Testis (tissue), 3 donors: ENCODE results near the gene BRK1. TPM values are rescaled to one million over a fixed set of nuclear protein-coding genes. Genes with fewer than 3 reads are reported as not detected.

ENCODE experiments used
- DNase-seq: peaks from one replicate; pipeline ENCODE4 v3.0.0-alpha.2; 2019
- H3K27ac ChIP-seq, 2 donors: fragments of 200-600 bp; sonication (generic); one replicate each; pipeline ENCODE4 v1.5.1; 2019
- H3K27me3 ChIP-seq: fragments of 200-600 bp; sonication (generic); one replicate; pipeline ENCODE4 v1.5.1; 2019
- H3K36me3 ChIP-seq: fragments of 200-600 bp; sonication (generic); one replicate; pipeline ENCODE4 v1.5.1; 2017; ENCODE audit warnings: low read depth; ENCODE audit errors: missing control alignments
- H3K4me1 ChIP-seq: fragments of 200-600 bp; sonication (generic); one replicate; pipeline ENCODE4 v1.5.1; 2019
- H3K4me3 ChIP-seq, 2 donors: fragments of 200-600 bp; sonication (generic); one replicate each; pipeline ENCODE4 v1.5.1; 2017 to 2019
- H3K9me3 ChIP-seq: fragments of 200-600 bp; sonication (generic); one replicate; pipeline ENCODE4 v1.5.1; 2017
- CTCF ChIP-seq, 3 experiments: fragments of 450-650 bp in 2 of 3; fragments of 200-600 bp in 1 of 3; sonication (generic) in 1 of 3; IDR thresholded peaks; one replicate each; pipeline ENCODE4 v1.5.1; 2016 to 2019; ENCODE audit warnings: antibody characterized with exemption in 3 of 3, mild to moderate bottlenecking in 2 of 3, moderate library complexity in 1 of 3
- POLR2A ChIP-seq: fragments of 450-650 bp; IDR thresholded peaks from one replicate; pipeline ENCODE4 v1.6.1; 2017; ENCODE audit warnings: antibody characterized with exemption, mild to moderate bottlenecking, moderate library complexity
- whole genome bisulfite sequencing, 2 donors: methylation state at CpG; one replicate each; pipeline ENCODE4 v1.1.5; 2018; 5-methylcytosine and 5-hydroxymethylcytosine counted together
- intact Hi-C: fragments of 100-400 bp; cut with DNase I; formaldehyde crosslinking; loops from one replicate; pipeline ENCODE4 v1.15.1; 2023; ENCODE audit warnings: low total_unique reads
- polyA plus RNA-seq: library from polyadenylated mRNA; stranded (reverse); fragments of 350-450 nt; fragmentation: Illumina TruSeq; extraction: RNeasy Lipid Tissue Mini Kit (QIAGEN cat#74804); gene quantifications from one replicate; pipeline ENCODE4 v1.2.3, GENCODE V29; 2014; ENCODE audit warnings: low read depth, low replicate concordance; ENCODE audit not compliant: insufficient read depth
- total RNA-seq, 2 donors: library from RNA; depleted of rRNA; stranded (reverse); fragments of >200 nt; gene quantifications; one replicate each; pipeline ENCODE4 v1.2.3, GENCODE V29; 2016

Gene BRK1
- total and polyA plus RNA-seq, 3 donors from 2014 or later = 145 to 250 (median 157) TPM

GRCh38 chr3:10164546-10165393 lies 49.3 kb downstream of the BRK1 start, which contains the start of gene IRAK2:
Gene IRAK2, plus strand, starts transcription at chr3:10164919. Its CDS starts 36 bp downstream, at chr3:10164955.
- peak; percentile 84 for DNase-seq
- no peaks in the 10 kb centered on the region for H3K4me1 ChIP-seq
- TF ChIP-seq CTCF (IDR thresholded peaks at IDR 0.05) (peak; percentile 55 to 93 (median 61)), POLR2A (no peak)
- H3K27ac ChIP-seq = peak within 1 kb of the TSS in 1 of 2 donors; percentile 77
- intact Hi-C loops = no loop called here
- no peaks in the 10 kb centered on the region for H3K9me3 ChIP-seq
- WGBS, 2 donors = 4 to 10% methylated on average over 16 to 58 of the region's 76 CpGs
- no peaks in the 10 kb centered on the region for H3K36me3 ChIP-seq
- H3K4me3 ChIP-seq = peak within 1 kb of the TSS; percentile 79 to 80
- no peaks in the 10 kb centered on the region for H3K27me3 ChIP-seq

DNA sequence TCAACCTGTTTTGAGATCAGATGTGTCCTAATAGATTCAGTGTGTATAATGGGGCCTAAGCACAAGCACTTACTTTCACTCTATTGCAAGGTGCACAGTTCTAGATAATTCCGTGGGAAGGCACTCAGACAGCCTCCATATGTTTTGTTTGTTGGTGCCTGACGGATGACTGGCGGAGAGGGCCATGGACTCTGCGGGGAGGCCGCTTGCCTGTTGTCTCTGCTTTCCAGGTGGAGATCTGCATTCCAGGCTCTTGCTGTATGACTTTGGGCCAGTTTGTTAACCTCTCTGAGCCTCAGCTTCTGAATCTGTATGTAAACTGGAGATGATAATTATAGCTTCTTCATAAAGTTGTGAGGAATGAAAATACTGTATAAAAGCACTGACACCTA lies 50.7 kb downstream of the BRK1 start:
- intact Hi-C loops = no loop called here
- H3K36me3 ChIP-seq = no peaks in the 10 kb centered on the region
- H3K9me3 ChIP-seq = no peaks in the 10 kb centered on the region
- H3K27ac ChIP-seq = no peak overlapping the region
- no peak for TF ChIP-seq CTCF (IDR thresholded peaks at IDR 0.05)
- no peak for TF ChIP-seq POLR2A
- DNase-seq = no peak
- H3K27me3 ChIP-seq = no peaks in the 10 kb centered on the region
- H3K4me1 ChIP-seq = no peaks in the 10 kb centered on the region
- WGBS, 2 donors = 70 to 79% methylated on average over 5 of the region's 5 CpGs
- no peak overlapping the region for H3K4me3 ChIP-seq

- no peaks in the 10 kb centered on the region for H3K36me3 ChIP-seq
- H3K4me1 ChIP-seq = peaks cover 8% of the 10 kb centered on the region
- 76 to 85% methylated on average over 8 of the region's 8 CpGs for WGBS, 2 donors
- no peak overlapping the region for H3K27ac ChIP-seq
- H3K27me3 ChIP-seq = no peaks in the 10 kb centered on the region
- TF ChIP-seq POLR2A (no peak), CTCF (IDR thresholded peaks at IDR 0.05) (peak in 1 of 3 experiments; percentile 12)
- DNase-seq = no peak
- no peaks in the 10 kb centered on the region for H3K9me3 ChIP-seq
- intact Hi-C loops = no loop called here
- no peak overlapping the region for H3K4me3 ChIP-seq
Measured at GRCh38 chr3:10169000-10169496, 53.6 kb downstream of the BRK1 start.

- TF ChIP-seq POLR2A = no peak
- no peak for TF ChIP-seq CTCF (IDR thresholded peaks at IDR 0.05)
- Histone ChIP-seq H3K9me3 (no peaks in the 10 kb centered on the region), H3K36me3 (no peaks in the 10 kb centered on the region), H3K27ac (no peak overlapping the region), H3K4me3 (no peak overlapping the region), H3K27me3 (no peaks in the 10 kb centered on the region), H3K4me1 (peaks cover 8% of the 10 kb centered on the region)
- 79 to 88% methylated on average over 10 to 13 of the region's 13 CpGs for WGBS, 2 donors
- intact Hi-C loops = no loop called here
- no peak for DNase-seq
Measured at GRCh38 chr3:10170915-10171478, 55.5 kb downstream of the BRK1 start.
